Posterior vena cava (tissue), 2 donors: ENCODE measurements around the gene CD48. TPM values are rescaled to one million over a fixed set of nuclear protein-coding genes. Genes with fewer than 3 reads are reported as not detected.
"Not testable (repeated sequence)": the region's sequence is repeated elsewhere in the genome, so short reads cannot be mapped to it uniquely, and the experiment has no call there.

Experiments
- DNase-seq: peaks from one replicate; pipeline ENCODE4 v3.0.0-alpha.2; 2020; ENCODE audit warnings: low spot score
- intact Hi-C, 2 donors: fragments of 100-400 bp; cut with DNase I; formaldehyde crosslinking; loops; one replicate each; pipeline versions ENCODE4 v1.14.1 to v1.14.2; 2022 to 2023
- total RNA-seq, 2 donors: library from RNA; stranded (reverse); fragmentation: NEBNext Ultra II Directional; extraction: Animal tissue kit (Norgen Biotek cat#: 25700); gene quantifications; one replicate each; pipeline ENCODE4 v1.2.1, GENCODE V29; 2021
- donor health status: DM: yes; HTN: yes; CAD: no.
- donor health status: DM: yes; HTN: yes; CAD: no.

The CD48 gene
- total RNA-seq, 2 donors from 2014 or later = 3.3 to 5.6 TPM

- intact Hi-C loops = no loop called here
- no peak for DNase-seq
Measured at GRCh38 chr1:160743266-160743665, 31.6 kb upstream of the CD48 start.

- intact Hi-C loops = no loop called here
- DNase-seq = no peak
Measured at GRCh38 chr1:160742428-160743127, 31.0 kb upstream of the CD48 start.

GRCh38 chr1:160741612-160742348, 30.2 kb upstream of the CD48 start:
- no peak for DNase-seq
- intact Hi-C loops = no loop called here

- intact Hi-C loops = no loop called here
- no peak for DNase-seq
Measured at GRCh38 chr1:160741092-160741501, 29.5 kb upstream of the CD48 start.

- intact Hi-C loops = no loop called here
- DNase-seq = no peak
Measured at GRCh38 chr1:160740133-160740688, 28.6 kb upstream of the CD48 start.

GRCh38 chr1:160739098-160739511, 27.5 kb upstream of the CD48 start, which contains the start of gene SLAMF7:
SLAMF7 (plus strand) TSS chr1:160739247; CDS start chr1:160739302, 55 bp downstream.
- intact Hi-C loops = no loop called here
- DNase-seq = no peak

- intact Hi-C loops = no loop called here
- no peak for DNase-seq
Measured at GRCh38 chr1:160738271-160738670, 26.6 kb upstream of the CD48 start.

- no peak for DNase-seq
- intact Hi-C loops = no loop called here
Measured at GRCh38 chr1:160734301-160734700, 22.7 kb upstream of the CD48 start.

GRCh38 chr1:160733898-160734297, 22.3 kb upstream of the CD48 start:
- intact Hi-C loops = no loop called here

GRCh38 chr1:160731990-160732389, 20.4 kb upstream of the CD48 start:
- intact Hi-C loops = no loop called here
- DNase-seq = no peak

More at GRCh38 chr1:160733898-160734297, 22.3 kb upstream of the CD48 start:
- no peak for DNase-seq

GRCh38 chr1:160731564-160731963, 19.9 kb upstream of the CD48 start:
- DNase-seq, intact Hi-C loops: not testable (repeated sequence)

GRCh38 chr1:160727316-160727640, 15.7 kb upstream of the CD48 start:
- no peak for DNase-seq
- intact Hi-C loops = no loop called here

GRCh38 chr1:160726498-160727315, 15.1 kb upstream of the CD48 start:
- intact Hi-C loops = no loop called here
- DNase-seq = no peak

GRCh38 chr1:160726114-160726497, 14.5 kb upstream of the CD48 start:
- no peak for DNase-seq
- intact Hi-C loops = no loop called here

- intact Hi-C loops = no loop called here
- no peak for DNase-seq
Measured at GRCh38 chr1:160724465-160725242, 13.0 kb upstream of the CD48 start.

- intact Hi-C loops = no loop called here
- no peak for DNase-seq
Measured at GRCh38 chr1:160723332-160723731, 11.7 kb upstream of the CD48 start.

GRCh38 chr1:160722726-160723125, 11.1 kb upstream of the CD48 start:
- intact Hi-C loops = no loop called here

GRCh38 chr1:160721473-160721872, 9.9 kb upstream of the CD48 start:
- no peak for DNase-seq
- intact Hi-C loops = no loop called here

More at GRCh38 chr1:160722726-160723125, 11.1 kb upstream of the CD48 start:
- DNase-seq = no peak
